Stomach (tissue), 4 donors: ENCODE measurements around the gene RBBP8NL.

Experiments
- POLR2A ChIP-seq, 4 donors: fragments of 450-650 bp; IDR thresholded peaks; one replicate each; pipeline ENCODE4 v1.6.1; 2016; ENCODE audit warnings: antibody characterized with exemption in 4 of 4, control low read depth in 2 of 4, mild to moderate bottlenecking in 1 of 4, moderate library complexity in 1 of 4
- TF ChIP-seq, protein P1 (sequence below), 7 experiments: fragments of 450-650 bp in 4 of 7; fragments of 200-600 bp in 3 of 7; sonication (generic) in 3 of 7; IDR thresholded peaks; one replicate each; pipeline ENCODE4 v1.5.1; 2016 to 2019; ENCODE audit warnings: antibody characterized with exemption in 7 of 7, control low read depth in 2 of 7, mild to moderate bottlenecking in 1 of 7

DNA sequence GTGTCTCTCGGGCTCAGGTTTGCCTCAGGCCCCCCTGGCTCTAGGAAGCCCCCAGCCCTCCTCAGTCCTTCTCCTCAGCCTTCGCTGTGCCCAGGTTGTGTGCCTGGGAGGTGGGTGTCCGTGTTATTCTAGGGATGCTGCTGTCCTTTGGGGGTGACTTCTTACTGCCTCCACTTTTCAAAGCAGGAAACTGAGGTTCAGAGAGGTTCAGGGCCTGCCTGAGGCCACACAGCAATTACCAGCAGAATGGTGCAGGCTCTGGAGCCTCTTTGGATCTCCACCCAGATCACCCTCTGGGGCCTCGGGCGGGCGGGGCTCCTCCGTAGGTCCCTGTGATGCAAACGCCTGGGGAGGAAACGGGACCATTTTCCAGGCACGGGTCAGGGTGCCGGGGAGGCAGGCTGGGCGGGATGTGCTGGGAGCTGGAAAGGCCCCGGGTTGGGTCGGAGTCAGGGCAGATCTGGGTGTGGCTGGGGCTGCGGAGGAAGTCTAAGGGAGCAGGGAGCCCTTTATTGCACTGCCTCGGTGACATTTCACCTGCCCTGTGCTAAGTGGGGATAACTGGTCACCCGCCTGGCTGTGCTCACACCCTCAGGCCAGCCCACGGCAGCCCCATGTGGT is 25.2 kb upstream of the RBBP8NL start:
- TF ChIP-seq, protein P1, sequence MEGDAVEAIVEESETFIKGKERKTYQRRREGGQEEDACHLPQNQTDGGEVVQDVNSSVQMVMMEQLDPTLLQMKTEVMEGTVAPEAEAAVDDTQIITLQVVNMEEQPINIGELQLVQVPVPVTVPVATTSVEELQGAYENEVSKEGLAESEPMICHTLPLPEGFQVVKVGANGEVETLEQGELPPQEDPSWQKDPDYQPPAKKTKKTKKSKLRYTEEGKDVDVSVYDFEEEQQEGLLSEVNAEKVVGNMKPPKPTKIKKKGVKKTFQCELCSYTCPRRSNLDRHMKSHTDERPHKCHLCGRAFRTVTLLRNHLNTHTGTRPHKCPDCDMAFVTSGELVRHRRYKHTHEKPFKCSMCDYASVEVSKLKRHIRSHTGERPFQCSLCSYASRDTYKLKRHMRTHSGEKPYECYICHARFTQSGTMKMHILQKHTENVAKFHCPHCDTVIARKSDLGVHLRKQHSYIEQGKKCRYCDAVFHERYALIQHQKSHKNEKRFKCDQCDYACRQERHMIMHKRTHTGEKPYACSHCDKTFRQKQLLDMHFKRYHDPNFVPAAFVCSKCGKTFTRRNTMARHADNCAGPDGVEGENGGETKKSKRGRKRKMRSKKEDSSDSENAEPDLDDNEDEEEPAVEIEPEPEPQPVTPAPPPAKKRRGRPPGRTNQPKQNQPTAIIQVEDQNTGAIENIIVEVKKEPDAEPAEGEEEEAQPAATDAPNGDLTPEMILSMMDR (IDR thresholded peaks at IDR 0.05): no peak
- TF ChIP-seq POLR2A (IDR thresholded peaks at IDR 0.05): no peak
